GM10847 (cell line): Measurements from ENCODE around the gene R3HDM2.

ENCODE experiments used
- POLR2A ChIP-seq: IDR thresholded peaks from 2 replicates; pipeline ENCODE4 v1.6.1; 2011; ENCODE audit not compliant: insufficient read length; ENCODE audit errors: extremely low read depth

Gene R3HDM2

DNA sequence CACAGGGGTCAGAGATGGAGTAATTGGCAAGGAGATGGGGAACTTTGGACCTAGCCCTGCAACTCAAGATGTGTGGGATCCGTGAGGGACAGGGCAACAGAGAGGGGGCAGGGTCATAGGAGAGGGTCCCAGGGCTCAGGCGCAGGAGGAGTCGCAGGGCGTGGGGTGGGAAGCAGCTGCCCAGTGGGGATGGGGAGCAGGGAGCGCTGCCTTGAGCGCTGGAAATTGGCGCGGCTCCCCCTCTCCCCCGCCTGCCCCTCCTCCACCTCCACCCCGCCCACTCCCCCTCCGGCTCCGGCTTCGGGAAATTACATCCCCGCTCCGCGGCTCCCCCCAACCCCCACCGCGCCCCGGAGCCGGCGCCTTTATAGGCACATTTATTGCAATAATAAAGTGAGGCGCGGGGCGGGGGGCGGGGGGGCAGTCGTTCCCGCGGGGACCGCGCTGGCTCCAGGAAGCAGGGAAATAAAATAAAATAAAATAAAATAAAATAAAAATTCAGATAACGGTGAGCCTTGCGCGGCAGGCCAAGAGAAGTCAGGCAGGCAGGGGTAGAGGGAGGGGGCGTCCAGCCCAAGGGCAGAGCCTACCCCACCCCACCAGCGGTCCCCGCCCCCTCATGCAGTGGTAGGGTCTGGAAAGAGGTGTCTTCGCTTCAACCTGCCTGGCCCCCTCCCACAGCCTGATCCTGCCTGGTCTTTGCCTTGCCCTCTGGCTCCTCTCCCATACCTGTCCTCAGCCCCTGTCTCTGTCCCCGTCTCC lies 210.7 kb downstream of the R3HDM2 start:
- TF ChIP-seq POLR2A = no peak

GRCh38 chr12:57219205-57219992 lies 211.4 kb downstream of the R3HDM2 start:
- TF ChIP-seq POLR2A = no peak

DNA sequence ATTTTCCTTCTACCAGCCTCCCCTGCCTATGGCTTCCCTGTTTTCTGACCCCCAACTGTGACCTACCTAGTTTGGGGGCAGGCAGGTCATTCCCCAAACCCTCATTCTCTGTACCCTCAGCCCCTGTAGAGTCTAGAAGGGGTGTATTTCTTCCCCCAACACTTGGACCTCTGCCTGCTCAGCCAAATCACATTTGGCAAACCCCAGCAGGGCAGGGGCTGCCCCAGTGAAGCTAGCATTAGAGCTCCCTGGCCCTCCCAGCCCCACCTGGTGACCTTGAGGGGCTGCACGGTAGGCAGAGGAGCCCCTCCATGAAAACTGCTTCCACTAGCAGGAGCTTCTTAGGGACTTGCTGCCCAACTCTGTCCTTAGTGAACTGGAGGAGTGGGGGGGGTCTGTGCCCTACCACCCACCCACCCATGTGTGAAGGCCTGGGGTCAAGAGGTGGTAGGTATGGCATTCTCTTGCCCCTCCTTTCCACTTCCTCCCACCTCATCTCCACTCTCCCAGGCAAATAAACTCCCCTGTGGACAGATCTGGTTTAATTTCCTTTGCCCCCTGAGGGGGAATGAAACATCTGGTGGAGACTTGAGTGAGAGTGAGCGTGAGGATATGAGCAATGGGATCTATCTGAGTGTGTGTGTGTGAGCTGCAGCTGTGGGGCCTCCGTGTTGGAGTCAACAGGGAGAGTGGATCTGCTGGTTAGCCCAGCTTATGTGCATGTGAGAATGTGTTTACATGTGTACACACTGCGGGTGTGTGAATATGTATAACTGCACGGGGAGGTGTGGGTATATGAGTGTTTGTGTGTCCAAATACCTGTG lies 212.6 kb downstream of the R3HDM2 start:
- no peak for TF ChIP-seq POLR2A

GRCh38 chr12:57216921-57217879 lies 213.6 kb downstream of the R3HDM2 start:
- TF ChIP-seq POLR2A = no peak

DNA sequence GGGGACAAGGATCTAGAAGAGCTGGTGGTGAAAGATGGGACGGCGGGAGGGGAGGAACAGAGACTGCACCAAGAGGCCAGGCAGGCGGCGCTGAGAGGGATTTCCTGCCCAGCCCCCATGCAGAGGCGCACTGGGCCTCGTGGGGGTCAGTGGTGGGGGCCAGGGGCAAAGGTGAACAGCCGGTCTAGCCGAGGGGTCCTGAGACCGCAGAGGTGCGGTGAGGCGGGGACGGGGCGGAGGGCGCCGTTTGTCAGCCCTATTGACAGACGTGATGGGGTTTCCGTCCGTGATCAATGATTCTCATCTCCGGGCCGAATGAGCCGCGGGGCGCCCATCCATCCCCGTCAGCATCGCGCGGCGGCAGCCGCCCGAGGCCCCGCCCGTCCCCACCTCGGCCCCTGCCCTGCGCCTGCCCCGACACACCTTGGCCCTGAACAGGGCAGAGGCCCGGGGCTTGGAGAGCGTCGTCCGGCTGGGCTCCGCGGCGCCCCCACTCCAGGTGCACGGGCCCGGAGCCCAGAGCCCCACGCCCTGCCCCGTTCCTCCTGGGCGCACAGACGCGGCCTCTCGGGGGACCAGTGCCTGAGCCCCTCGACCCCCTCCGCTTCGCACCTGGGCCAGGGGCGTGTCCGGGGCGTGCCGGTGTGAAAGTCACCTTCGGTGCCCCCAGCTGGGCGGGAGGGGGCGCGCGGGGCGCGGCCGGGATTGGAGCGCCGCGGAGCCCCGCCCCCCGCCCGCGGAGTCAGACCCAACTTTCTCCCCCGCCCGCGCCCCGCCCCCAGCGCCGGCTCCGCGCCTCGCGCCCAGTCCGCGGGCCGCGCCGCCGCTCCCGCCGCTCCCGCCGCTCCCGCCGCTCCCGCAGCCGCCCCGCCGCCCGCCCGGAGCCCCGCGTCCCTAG lies 214.6 kb downstream of the R3HDM2 start, which contains the start of gene NXPH4:
TSS of gene NXPH4 (plus strand) at position 781 of the 898 bp plus-strand sequence. CDS start 176 bp downstream, outside the sequence.
- no peak for TF ChIP-seq POLR2A

DNA sequence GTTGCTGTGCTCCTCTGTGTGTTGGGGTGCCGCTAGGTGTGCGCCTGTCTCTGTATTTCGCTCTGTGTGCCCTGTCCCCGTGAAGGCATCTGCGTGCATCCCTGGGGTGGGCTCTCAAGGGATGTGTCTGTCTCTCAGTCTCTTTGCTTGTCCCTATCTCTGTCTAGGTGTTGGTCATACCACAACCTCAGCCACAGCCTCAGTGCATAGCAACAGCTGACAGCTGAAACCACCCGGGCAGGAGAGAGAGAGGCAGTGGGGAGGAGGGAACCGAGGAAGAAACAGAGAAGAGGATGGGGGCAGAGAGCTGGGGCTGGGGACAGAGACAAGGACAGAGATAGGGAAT lies 215.2 kb downstream of the R3HDM2 start:
- no peak for TF ChIP-seq POLR2A

- no peak for TF ChIP-seq POLR2A
These were observed 215.8 kb downstream of the R3HDM2 start for GRCh38 chr12:57215065-57215464.

DNA sequence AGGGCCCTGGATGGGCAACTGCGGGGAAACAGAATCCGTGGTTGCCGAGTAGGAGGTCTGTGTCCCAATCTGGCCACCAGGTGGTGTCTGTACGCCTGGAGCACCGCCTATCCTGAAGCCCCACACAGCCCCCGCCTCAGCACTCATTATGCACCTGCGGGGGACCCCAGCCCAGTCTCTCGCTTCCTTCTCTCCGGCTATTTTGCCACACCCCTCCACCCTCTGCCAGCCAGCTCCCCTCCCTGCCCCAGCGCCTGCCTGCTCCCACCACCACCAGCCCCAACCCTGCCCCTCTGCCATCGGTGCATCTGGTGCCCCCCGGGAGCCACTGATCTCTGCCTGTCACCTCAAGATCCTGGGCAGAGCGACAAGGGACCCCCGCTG lies 216.5 kb downstream of the R3HDM2 start:
- TF ChIP-seq POLR2A = no peak

- no peak for TF ChIP-seq POLR2A
These were observed 217.0 kb downstream of the R3HDM2 start for GRCh38 chr12:57213763-57214397.

- TF ChIP-seq POLR2A = no peak
These were observed 217.7 kb downstream of the R3HDM2 start for GRCh38 chr12:57213058-57213715.

DNA sequence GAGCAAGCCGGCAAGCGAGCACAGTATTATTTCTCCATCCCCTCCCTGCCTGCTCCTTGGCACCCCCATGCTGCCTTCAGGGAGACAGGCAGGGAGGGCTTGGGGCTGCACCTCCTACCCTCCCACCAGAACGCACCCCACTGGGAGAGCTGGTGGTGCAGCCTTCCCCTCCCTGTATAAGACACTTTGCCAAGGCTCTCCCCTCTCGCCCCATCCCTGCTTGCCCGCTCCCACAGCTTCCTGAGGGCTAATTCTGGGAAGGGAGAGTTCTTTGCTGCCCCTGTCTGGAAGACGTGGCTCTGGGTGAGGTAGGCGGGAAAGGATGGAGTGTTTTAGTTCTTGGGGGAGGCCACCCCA lies 218.2 kb downstream of the R3HDM2 start:
- no peak for TF ChIP-seq POLR2A
